H1 (cell line): ENCODE results near the gene TUBD1. TPM values are rescaled to one million over a fixed set of nuclear protein-coding genes. Genes with fewer than 3 reads are reported as not detected.

ENCODE experiments used
- CTCF ChIA-PET: fragments of 300-600 bp; sonication (Branson Sonifier 250); formaldehyde crosslinking; loops from one replicate; lab custom pipeline; 2021; ENCODE audit not compliant: partially characterized antibody; lab: Charles Lee
- POLR2A ChIA-PET: fragments of 300-600 bp; sonication (Branson Sonifier 250); formaldehyde crosslinking; loops from one replicate; lab custom pipeline; 2021; ENCODE audit warnings: inconsistent platforms; ENCODE audit not compliant: partially characterized antibody; lab: Charles Lee
- DNase-seq, 2 experiments: peaks; one replicate each; pipeline versions ENCODE4 v3.0.0 to v3.0.0-alpha.2; 2010 to 2022; ENCODE audit warnings: low spot score in 2 of 2, low read depth in 1 of 2, mixed read lengths in 1 of 2
- FAIRE-seq: peaks from 2 replicates; lab custom pipeline; 2011; peaks lifted over from hg19 to GRCh38; lab: Jason Lieb, UNC
- H2AFZ ChIP-seq: 2 replicates; pipeline ENCODE4 v1.8.1; 2012; ENCODE audit warnings: low read length, inconsistent platforms
- H2AK5ac ChIP-seq: 2 replicates; pipeline ENCODE4 v1.6.1; 2013; ENCODE audit warnings: low read depth, low read length
- H2BK120ac ChIP-seq: replicated peaks from 2 replicates; pipeline ENCODE3; 2013; ENCODE audit warnings: low read depth, low read length, inconsistent platforms
- H2BK12ac ChIP-seq: 2 replicates; pipeline ENCODE4 v1.6.1; 2013; ENCODE audit warnings: low read depth, low read length
- H2BK15ac ChIP-seq: 2 replicates; pipeline ENCODE4 v1.6.1; 2013; ENCODE audit warnings: low read length
- H2BK20ac ChIP-seq: 2 replicates; pipeline ENCODE4 v1.6.1; 2013; ENCODE audit warnings: low read length
- H2BK5ac ChIP-seq: 2 replicates; pipeline ENCODE4 v1.6.1; 2013; ENCODE audit warnings: low read depth, low read length
- H3K14ac ChIP-seq: 2 replicates; pipeline ENCODE4 v1.6.1; 2013; ENCODE audit warnings: inconsistent platforms; ENCODE audit not compliant: insufficient read length
- H3K18ac ChIP-seq: 2 replicates; pipeline ENCODE4 v1.6.1; 2013; ENCODE audit warnings: low read length; ENCODE audit errors: extremely low read depth
- H3K23ac ChIP-seq: 2 replicates; pipeline ENCODE4 v1.6.1; 2013; ENCODE audit warnings: inconsistent platforms; ENCODE audit not compliant: insufficient read length
- H3K23me2 ChIP-seq: 2 replicates; pipeline ENCODE4 v1.6.1; 2013; ENCODE audit warnings: low read depth, low read length
- H3K27ac ChIP-seq: 2 replicates; pipeline ENCODE4 v1.6.1; 2011; ENCODE audit warnings: low read depth, low read length, inconsistent platforms
- H3K27me3 ChIP-seq, 4 experiments: replicated peaks in 1 of 4; 1 replicate in 1 of 4; 2 replicates in 3 of 4; pipeline versions ENCODE4 v1.6.1 to v1.8.1; 2011 to 2013; ENCODE audit warnings: low read length in 3 of 4, mild to moderate bottlenecking in 3 of 4, inconsistent platforms in 2 of 4, mixed read lengths in 2 of 4, moderate library complexity in 1 of 4; ENCODE audit not compliant: control insufficient read depth in 3 of 4, insufficient read depth in 3 of 4; ENCODE audit errors: extremely low read depth in 1 of 4
- H3K36me3 ChIP-seq, 4 experiments: 2 replicates each; pipeline versions ENCODE4 v1.6.1 to v1.8.1; 2011 to 2013; ENCODE audit warnings: mild to moderate bottlenecking in 4 of 4, low read length in 3 of 4, moderate library complexity in 2 of 4, control low read depth in 1 of 4, inconsistent platforms in 1 of 4; ENCODE audit not compliant: insufficient read depth in 4 of 4, control insufficient read depth in 2 of 4
- H3K4ac ChIP-seq: replicated peaks from 2 replicates; pipeline ENCODE3; 2013; ENCODE audit warnings: low read length, low read depth, mixed read lengths, inconsistent platforms; ENCODE audit not compliant: insufficient read length
- H3K4me1 ChIP-seq, 4 experiments: replicated peaks in 1 of 4; 1 replicate in 1 of 4; 2 replicates in 3 of 4; pipeline versions ENCODE4 v1.6.1 to v1.8.1; 2011 to 2013; ENCODE audit warnings: low read length in 3 of 4, inconsistent platforms in 2 of 4, mixed read lengths in 1 of 4; ENCODE audit not compliant: insufficient read depth in 4 of 4, control insufficient read depth in 3 of 4
- H3K4me2 ChIP-seq, 2 experiments: 2 replicates each; pipeline versions ENCODE4 v1.6.1 to v1.8.1; 2011 to 2013; ENCODE audit warnings: low read depth in 2 of 2, low read length in 2 of 2, control low read depth in 1 of 2, inconsistent platforms in 1 of 2, mild to moderate bottlenecking in 1 of 2; ENCODE audit not compliant: insufficient read depth in 1 of 2
- H3K4me3 ChIP-seq, 4 experiments: fragments of 200-600, 300-600 bp in 1 of 4; sonication (generic), shearing (Covaris generic), sonication (Bioruptor Twin) in 1 of 4; 2 replicates each; pipeline versions ENCODE4 v1.5.1 to v1.8.1; 2011 to 2016; ENCODE audit warnings: low read length in 4 of 4, low read depth in 3 of 4, control low read depth in 2 of 4, inconsistent platforms in 2 of 4, mild to moderate bottlenecking in 2 of 4, mixed read lengths in 1 of 4, moderate library complexity in 1 of 4; ENCODE audit not compliant: insufficient read depth in 2 of 4; ENCODE audit errors: extremely low read depth in 1 of 4
- H3K56ac ChIP-seq: replicated peaks from 2 replicates; pipeline ENCODE3; 2013; ENCODE audit warnings: low read depth, mild to moderate bottlenecking, mixed read lengths, low read length, inconsistent platforms; ENCODE audit not compliant: insufficient read length
- H3K79me1 ChIP-seq: 2 replicates; pipeline ENCODE4 v1.6.1; 2013; ENCODE audit warnings: low read depth, low read length, control low read depth
- H3K79me2 ChIP-seq, 2 experiments: 2 replicates each; pipeline versions ENCODE4 v1.6.1 to v1.8.1; 2012 to 2013; ENCODE audit warnings: low read length in 2 of 2, mild to moderate bottlenecking in 2 of 2, inconsistent platforms in 1 of 2; ENCODE audit not compliant: insufficient read depth in 2 of 2, control insufficient read depth in 1 of 2
- H3K9ac ChIP-seq, 4 experiments: replicated peaks in 1 of 4; 1 replicate in 1 of 4; 2 replicates in 3 of 4; pipeline versions ENCODE4 v1.6.1 to v1.8.1; 2011 to 2013; ENCODE audit warnings: low read depth in 3 of 4, low read length in 3 of 4, control low read depth in 2 of 4, mild to moderate bottlenecking in 2 of 4, moderate library complexity in 2 of 4, inconsistent platforms in 1 of 4; ENCODE audit errors: extremely low read depth in 1 of 4
- H3K9me3 ChIP-seq, 2 experiments: 2 replicates each; pipeline versions ENCODE4 v1.6.1 to v1.8.1; 2012 to 2013; ENCODE audit warnings: mild to moderate bottlenecking in 2 of 2, moderate library complexity in 2 of 2, control low read depth in 1 of 2, inconsistent platforms in 1 of 2, low read depth in 1 of 2, low read length in 1 of 2, mixed read lengths in 1 of 2; ENCODE audit not compliant: insufficient read depth in 2 of 2
- H4K20me1 ChIP-seq, 2 experiments: replicated peaks in 1 of 2; 2 replicates each; pipeline versions ENCODE3 to v1.8.1; 2011 to 2013; ENCODE audit warnings: inconsistent platforms in 2 of 2, low read length in 2 of 2, mild to moderate bottlenecking in 1 of 2; ENCODE audit not compliant: insufficient read depth in 2 of 2, control insufficient read depth in 1 of 2
- H4K5ac ChIP-seq: 2 replicates; pipeline ENCODE4 v1.6.1; 2013; ENCODE audit warnings: low read length, low read depth, mixed read lengths, inconsistent platforms; ENCODE audit not compliant: insufficient read length
- H4K8ac ChIP-seq: 2 replicates; pipeline ENCODE4 v1.8.0; 2013; ENCODE audit warnings: mild to moderate bottlenecking, moderate library complexity, low read length, inconsistent platforms; ENCODE audit not compliant: insufficient read depth; ENCODE audit errors: extremely low read depth
- H4K91ac ChIP-seq: replicated peaks from 2 replicates; pipeline ENCODE3; 2013; ENCODE audit warnings: low read length, mixed read lengths, inconsistent platforms; ENCODE audit not compliant: insufficient read length
- BRCA1 ChIP-seq: IDR thresholded peaks from 2 replicates; pipeline ENCODE4 v1.6.1; 2012; ENCODE audit warnings: low read depth, low read length, improper control_type of control experiment
- CREB1 ChIP-seq: IDR thresholded peaks from 2 replicates; pipeline ENCODE4 v1.6.1; 2012; ENCODE audit warnings: inconsistent platforms
- EGR1 ChIP-seq: IDR thresholded peaks from 2 replicates; pipeline ENCODE4 v1.6.1; 2011; ENCODE audit warnings: low read depth, low read length, borderline replicate concordance
- GABPA ChIP-seq: IDR thresholded peaks from 2 replicates; pipeline ENCODE4 v1.6.1; 2011; ENCODE audit warnings: mild to moderate bottlenecking, low read length, moderate library complexity, borderline replicate concordance; ENCODE audit not compliant: insufficient read depth
- JUN ChIP-seq: IDR thresholded peaks from 2 replicates; pipeline ENCODE4 v1.6.1; 2011; ENCODE audit warnings: low read depth, mild to moderate bottlenecking, improper control_type of control experiment, low read length
- JUND ChIP-seq: IDR thresholded peaks from 2 replicates; pipeline ENCODE4 v1.6.1; 2011; ENCODE audit warnings: mild to moderate bottlenecking, improper control_type of control experiment, low read length
- MAFK ChIP-seq: IDR thresholded peaks from 2 replicates; pipeline ENCODE4 v1.6.1; 2012; ENCODE audit warnings: low read depth, mild to moderate bottlenecking, improper control_type of control experiment, low read length
- POLR2AphosphoS5 ChIP-seq: IDR thresholded peaks from 2 replicates; pipeline ENCODE4 v1.6.1; 2011; ENCODE audit warnings: low read depth, low read length
- RFX5 ChIP-seq: IDR thresholded peaks from 2 replicates; pipeline ENCODE4 v1.6.1; 2011; ENCODE audit warnings: low read depth, low read length, improper control_type of control experiment, borderline replicate concordance
- SIRT6 ChIP-seq: IDR thresholded peaks from one replicate; pipeline ENCODE4 v1.7.1; 2012; ENCODE audit warnings: low read length, inconsistent platforms
- SP1 ChIP-seq: IDR thresholded peaks from 2 replicates; pipeline ENCODE4 v1.6.1; 2011; ENCODE audit warnings: low read depth, low read length
- SP2 ChIP-seq: IDR thresholded peaks from 2 replicates; pipeline ENCODE4 v1.6.1; 2012; ENCODE audit warnings: mild to moderate bottlenecking, low read length, inconsistent platforms
- SRF ChIP-seq: IDR thresholded peaks from 2 replicates; pipeline ENCODE4 v1.6.1; 2011; ENCODE audit warnings: mild to moderate bottlenecking, low read depth, low read length, moderate library complexity
- TAF7 ChIP-seq: optimal IDR thresholded peaks from 2 replicates; pipeline ENCODE3; 2011; ENCODE audit warnings: low read depth, mild to moderate bottlenecking, inconsistent platforms, low read length, moderate library complexity, borderline replicate concordance
- TEAD4 ChIP-seq: IDR thresholded peaks from 2 replicates; pipeline ENCODE4 v1.6.1; 2012; ENCODE audit warnings: low read depth, low read length, inconsistent platforms, mixed read lengths
- WGBS, 2 experiments: shearing (Covaris generic) in 1 of 2; methylation state at CpG; one replicate each; pipeline versions ENCODE4 v1.1.6 to v1.1.7; 2013 to 2015; ENCODE audit warnings: low lambda C conversion rate in 2 of 2, mixed read lengths in 2 of 2, inconsistent platforms in 1 of 2, low coverage in 1 of 2, missing lambda C conversion rate in 1 of 2; ENCODE audit not compliant: insufficient replicate concordance in 2 of 2, insufficient coverage in 1 of 2, insufficient read length in 1 of 2; ENCODE audit errors: extremely low coverage in 1 of 2, missing lambda C conversion rate in 1 of 2; 5-methylcytosine and 5-hydroxymethylcytosine counted together
- polyA plus RNA-seq, 7 experiments: library from polyadenylated mRNA; depleted of rRNA in 3 of 7; stranded (reverse) in 5 of 7; unstranded in 2 of 7; fragments of >200 nt in 5 of 7; fragments of 200-250 nt in 2 of 7; gene quantifications; 1 replicate in 5 of 7; 2 replicates in 1 of 7; 4 replicates in 1 of 7; pipeline versions ENCODE4 v1.2.1 to v1.2.3, GENCODE V29; 2011 to 2013; ENCODE audit warnings: missing spikeins in 2 of 7, mixed read lengths in 2 of 7
- total RNA-seq: library from RNA; stranded (reverse); fragmentation: NEBNext Ultra II Directional; extraction: Animal tissue kit (Norgen Biotek cat#: 25700); gene quantifications from 2 replicates; pipeline ENCODE4 v1.2.1, GENCODE V29; 2021

The TUBD1 gene
- total and polyA plus RNA-seq, 2 of the 8 experiments (the other 6 are each of a cell fraction or from before 2014, with no cell fraction given), result 9.1 to 17.5 TPM

- H3K79me1 ChIP-seq, result no peaks in the 10 kb centered on the region
- no peak overlapping the region for H4K91ac ChIP-seq
- H3K4me3 ChIP-seq, result no peak overlapping the region
- no peak overlapping the region for H3K56ac ChIP-seq
- H3K23me2 ChIP-seq, result no peaks in the 10 kb centered on the region
- CTCF ChIA-PET, result interaction anchor here (1.6 to 4.4 kb wide), 2 partner anchors 47 to 77 kb away, joined by 7 to 19 read pairs; no protein-coding TSS in a partner anchor
- peaks cover 0 to 6% (median 5%) of the 10 kb centered on the region in 4 experiments; a peak in 5 of 7 replicates for H3K4me1 ChIP-seq
- WGBS, 2 experiments, result 77% methylated on average over 1 of the region's 1 CpG; no CpG with 5 or more reads in 1 of the 2 experiments
- no peak for DNase-seq
- 0 out of 2 replicates have a peak overlapping the region, but pooled peaks have one; percentile 34 for H2BK15ac ChIP-seq
- no peaks in the 10 kb centered on the region for H3K27me3 ChIP-seq
- no peak overlapping the region for H3K27ac ChIP-seq
- H3K23ac ChIP-seq, result no peak overlapping the region
- H2BK5ac ChIP-seq, result no peak overlapping the region; the same call in 1 of the 2 replicates
- no peak overlapping the region for H3K14ac ChIP-seq
- no peak overlapping the region for H2AFZ ChIP-seq
- H3K9ac ChIP-seq, result no peak overlapping the region; a peak in 1 of 7 replicates
- H2BK20ac ChIP-seq, result no peak overlapping the region
- no peak overlapping the region for H4K5ac ChIP-seq
- no peak overlapping the region for H3K18ac ChIP-seq
- no peak overlapping the region for H3K4me2 ChIP-seq
- no peaks in the 10 kb centered on the region for H3K9me3 ChIP-seq
- no peaks in the 10 kb centered on the region for H4K20me1 ChIP-seq
- H2BK12ac ChIP-seq, result peak overlapping the region; percentile 89
- 0 out of 2 replicates have a peak overlapping the region, but pooled peaks have one; percentile 69 for H2AK5ac ChIP-seq
- H2BK120ac ChIP-seq, result no peak overlapping the region
- peak overlapping the region; percentile 51 for H3K4ac ChIP-seq
- H4K8ac ChIP-seq, result no peak overlapping the region
- H3K79me2 ChIP-seq, result no peaks in the 10 kb centered on the region
- POLR2A ChIA-PET, result interaction anchor here (1.3 to 11.2 kb wide), 3 partner anchors 11 to 124 kb away, joined by 3 to 137 read pairs (median 3); partner anchors contain the start of genes PTRH2 and VMP1
- no peaks in the 10 kb centered on the region for H3K36me3 ChIP-seq
- FAIRE-seq, result no peak
- TF ChIP-seq SIRT6 (no peak), RFX5 (no peak), CREB1 (no peak), JUND (no peak), EGR1 (no peak), TEAD4 (no peak), SRF (no peak), TAF7 (no peak), MAFK (no peak), POLR2AphosphoS5 (no peak), JUN (no peak), GABPA (no peak), BRCA1 (no peak), SP2 (no peak), SP1 (no peak)
These were observed 61.8 kb downstream of the TUBD1 start for GRCh38 chr17:59830846-59831486.
